ENCODE measurements around the gene FABP6. TPM values are rescaled to one million over a fixed set of nuclear protein-coding genes. Genes with fewer than 3 reads are reported as not detected.
"Not testable (repeated sequence)": the region's sequence is repeated elsewhere in the genome, so short reads cannot be mapped to it uniquely, and the experiment has no call there.

FABP6 gene, protein sequence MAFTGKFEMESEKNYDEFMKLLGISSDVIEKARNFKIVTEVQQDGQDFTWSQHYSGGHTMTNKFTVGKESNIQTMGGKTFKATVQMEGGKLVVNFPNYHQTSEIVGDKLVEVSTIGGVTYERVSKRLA
- total RNA-seq: 4.5 TPM

DNA sequence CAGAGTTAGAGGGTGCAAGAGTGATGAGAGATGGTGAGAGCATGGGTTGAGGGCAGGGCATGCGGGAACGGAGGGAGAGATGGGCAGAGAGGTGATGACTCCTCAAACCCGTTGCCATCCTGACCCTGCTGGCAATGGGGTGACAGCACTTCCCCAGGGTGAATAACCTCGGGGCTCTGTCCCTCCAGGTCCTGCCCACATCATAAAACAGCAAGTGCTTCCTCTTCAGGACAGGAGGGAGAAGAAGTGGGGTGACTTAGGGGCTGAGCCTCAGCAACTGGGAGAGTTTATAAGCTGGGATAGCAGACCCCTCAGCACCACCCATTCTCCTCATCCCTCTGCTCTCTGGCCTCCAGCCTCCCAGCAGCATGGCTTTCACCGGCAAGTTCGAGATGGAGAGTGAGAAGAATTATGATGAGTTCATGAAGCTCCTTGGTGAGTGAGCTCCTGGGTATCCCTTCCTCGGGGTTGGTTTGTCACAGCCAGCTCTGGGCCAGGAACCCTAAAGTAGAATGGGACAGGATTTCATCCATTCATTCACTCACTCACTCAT, at the start of gene FABP6:
TSS of gene FABP6 (plus strand) at position 317 of the 553 bp plus-strand sequence. CDS start at position 369, 52 bp downstream.
- FAIRE-seq: no peak
- no peak for DNase-seq (ENCODE audit: low spot score in 2 of 2)

DNA sequence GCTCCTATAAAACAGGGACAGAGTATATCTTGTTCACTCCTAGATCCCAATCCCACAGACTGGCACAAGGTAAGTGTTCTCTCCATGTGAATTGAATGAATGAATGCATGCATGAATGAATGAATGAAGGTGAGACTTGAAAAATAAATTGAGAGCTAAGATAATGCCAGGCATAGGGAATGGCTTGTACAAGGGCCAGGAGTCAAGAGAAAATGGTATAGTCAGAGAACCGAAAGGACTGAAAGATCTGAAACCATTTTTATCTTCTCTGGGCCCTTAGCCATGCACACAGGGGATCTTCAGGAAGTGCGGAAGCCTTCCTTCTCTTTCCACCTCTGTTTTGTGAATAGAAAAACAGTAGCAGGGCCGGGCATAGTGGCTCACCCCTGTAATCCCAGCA, 48.4 kb upstream of the FABP6 start:
- DNase-seq (ENCODE audit: low spot score in 2 of 2) (no peak), FAIRE-seq (no peak)

DNA sequence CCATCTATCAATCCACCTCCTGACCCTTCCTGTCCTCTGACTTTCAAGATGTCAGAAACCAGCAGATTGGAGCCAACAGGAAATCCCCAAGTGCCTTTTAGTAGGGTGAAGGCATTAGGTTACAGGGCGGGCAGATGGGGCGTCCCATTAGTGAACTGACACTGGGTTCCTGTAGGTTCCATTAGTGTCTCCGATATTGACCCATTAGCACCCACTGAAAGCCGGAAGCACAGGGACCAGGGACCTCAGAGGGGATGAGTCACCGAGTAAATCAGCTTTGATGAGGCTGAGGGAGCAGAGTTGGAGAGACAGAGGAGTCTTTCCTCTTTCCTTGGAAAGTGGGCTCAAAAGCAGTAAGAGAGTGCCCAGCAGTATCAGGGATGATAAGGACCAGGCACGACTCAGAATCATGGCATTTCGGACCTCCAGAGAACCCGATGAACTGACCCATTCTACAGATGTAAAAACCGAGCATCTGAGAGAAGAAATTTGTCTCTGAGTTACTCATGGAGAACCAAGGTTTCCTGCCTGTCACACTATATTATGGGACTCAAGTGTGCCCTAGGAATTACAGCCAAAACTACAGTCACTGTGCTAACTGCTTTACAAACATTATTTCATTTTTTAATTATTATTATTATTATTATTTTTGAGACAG, 47.2 kb upstream of the FABP6 start:
- FAIRE-seq (no peak), DNase-seq (ENCODE audit: low spot score in 2 of 2) (no peak)

DNA sequence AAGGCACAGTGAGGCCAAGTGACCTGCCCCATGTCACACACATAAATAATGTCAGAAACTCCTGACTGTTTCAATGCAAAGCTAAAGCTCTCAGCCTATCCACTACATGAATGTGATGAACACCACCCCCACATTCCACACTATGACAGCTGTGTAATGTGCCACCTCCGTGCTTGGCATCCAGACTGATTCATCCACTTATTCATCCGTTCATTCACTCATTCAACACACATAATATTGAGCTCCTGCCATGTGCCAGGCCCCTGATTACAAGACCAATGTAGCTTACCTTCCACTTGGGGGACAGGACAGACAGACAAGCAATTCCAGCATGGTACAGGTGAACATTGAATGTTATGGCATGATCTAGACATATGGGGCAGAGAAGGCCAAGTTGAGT, 46.2 kb upstream of the FABP6 start:
- no peak for FAIRE-seq
- DNase-seq (ENCODE audit: low spot score in 2 of 2): peak in 1 of 2 donors; percentile 41

DNA sequence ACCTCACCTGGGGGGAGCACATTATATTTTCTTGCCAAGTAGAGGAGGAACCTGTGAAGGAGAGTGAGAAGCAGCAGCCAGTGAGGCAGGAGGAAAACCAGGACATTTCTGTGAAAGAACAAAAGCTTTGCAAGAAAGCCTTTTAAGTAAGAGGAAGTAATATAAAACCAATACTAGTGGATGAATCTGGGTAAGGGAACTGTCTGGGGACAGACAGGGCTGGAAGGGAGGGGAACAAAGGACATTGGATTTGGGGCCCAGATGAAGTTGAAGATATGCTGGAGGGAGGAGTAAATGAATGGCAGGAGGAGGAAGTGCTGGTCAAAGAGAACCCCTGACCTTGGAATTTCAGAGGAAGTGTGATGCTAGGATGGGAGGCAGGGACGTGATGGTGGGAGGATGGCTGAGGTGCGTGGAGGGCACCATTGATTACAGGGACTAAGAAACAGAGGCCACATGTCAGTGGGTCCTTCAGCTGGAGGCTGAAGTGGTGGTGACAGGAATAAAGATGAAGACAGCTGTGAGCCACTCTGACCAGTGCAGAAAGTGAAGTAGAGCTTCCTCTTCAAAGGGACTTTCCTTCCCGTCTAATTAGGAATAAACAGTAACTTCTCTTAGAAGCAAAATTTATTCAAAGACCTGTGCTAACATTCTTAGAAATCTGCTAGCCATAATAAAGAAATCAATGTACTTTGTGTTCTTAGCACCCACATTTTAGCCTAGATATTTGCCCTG, 43.5 kb upstream of the FABP6 start:
- FAIRE-seq: no peak

DNA sequence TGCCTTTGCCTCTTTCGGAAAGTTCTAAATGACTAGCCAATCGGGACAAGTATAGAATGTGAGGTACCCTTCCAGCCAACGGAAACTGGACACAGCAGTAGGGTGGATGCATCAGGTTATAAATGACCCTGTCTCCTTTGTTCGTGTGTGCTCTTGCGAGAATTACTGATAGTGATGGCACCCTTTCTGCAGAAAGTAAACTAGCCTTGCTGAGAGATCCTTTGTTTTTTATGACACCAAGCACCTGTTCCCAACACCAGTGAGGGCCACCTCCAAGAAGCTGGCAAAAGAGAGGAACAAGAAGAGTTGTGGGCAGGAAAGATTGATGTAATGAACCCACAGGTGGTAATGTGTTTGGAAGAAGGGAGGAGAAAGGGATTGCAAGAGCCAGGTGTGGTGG, 42.8 kb upstream of the FABP6 start:
- no peak for DNase-seq (ENCODE audit: low spot score in 2 of 2)
- no peak for FAIRE-seq

More for the DNA sequence above, 43.5 kb upstream of the FABP6 start:
- no peak for DNase-seq (ENCODE audit: low spot score in 2 of 2)

DNA sequence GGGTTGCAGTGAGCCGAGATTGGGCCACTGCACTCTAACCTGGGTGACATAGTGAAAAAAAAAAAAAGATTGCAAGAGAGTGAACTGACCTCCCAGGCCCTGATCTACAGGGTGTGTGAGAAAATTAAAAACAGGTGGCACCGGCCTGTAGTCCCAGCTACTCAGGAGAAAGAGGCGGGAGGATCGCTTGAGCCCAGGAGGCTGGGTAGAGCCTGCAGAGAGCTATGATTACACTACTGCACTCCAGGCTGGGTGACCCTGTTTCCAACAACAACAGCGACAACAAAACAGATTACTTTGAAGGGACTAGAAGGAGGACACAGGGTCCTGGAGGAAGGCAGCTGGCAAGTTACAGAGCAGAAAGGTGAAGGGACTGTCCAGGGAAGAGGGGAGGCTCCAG, 42.2 kb upstream of the FABP6 start:
- FAIRE-seq (no peak), DNase-seq (ENCODE audit: low spot score in 2 of 2) (no peak)

DNA sequence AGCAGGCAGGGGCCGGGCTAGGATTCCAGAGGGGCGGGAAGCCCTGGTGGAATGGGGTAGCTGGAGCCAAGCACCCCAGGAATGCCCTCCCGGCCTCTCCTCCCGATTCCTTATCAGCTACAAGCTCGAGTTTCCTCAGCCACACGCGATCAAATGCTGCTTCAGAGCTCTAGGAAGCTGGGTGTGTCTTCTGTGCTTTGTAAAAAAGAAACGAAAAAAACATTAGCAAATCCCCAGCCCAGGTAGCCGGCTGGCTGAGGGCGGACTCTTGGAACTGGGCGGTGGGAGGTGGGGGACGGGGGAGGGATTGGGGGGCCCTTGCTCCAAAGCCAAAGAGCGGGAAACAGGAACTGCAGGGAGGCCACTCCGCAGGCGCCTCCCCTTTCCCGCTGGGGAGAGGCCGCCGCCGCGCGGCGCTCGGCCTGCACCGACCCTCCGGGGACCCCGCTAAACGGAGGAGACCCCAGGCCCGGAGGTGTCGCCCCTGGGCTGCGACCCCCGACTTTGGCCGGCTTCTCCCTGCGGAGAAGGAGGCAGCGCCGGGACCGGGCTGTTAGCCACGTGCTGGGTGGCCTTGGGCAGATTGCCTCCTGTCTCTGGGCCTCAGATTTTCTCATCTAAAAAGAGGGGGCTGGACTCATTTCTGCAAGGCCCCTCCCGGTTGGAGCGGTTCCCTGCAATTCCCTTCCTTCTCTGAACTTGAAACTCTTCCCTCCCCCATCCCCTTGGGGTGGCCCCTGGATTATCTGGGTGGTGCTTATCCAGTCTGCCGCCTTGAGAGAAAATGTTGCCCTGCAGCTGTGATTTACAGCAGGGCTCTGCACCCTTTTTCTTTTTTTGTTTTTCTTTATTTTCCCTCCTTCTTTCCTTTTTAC, 40.9 kb upstream of the FABP6 start:
- FAIRE-seq: no peak
- peak in 1 of 2 donors; percentile 43 for DNase-seq (ENCODE audit: low spot score in 2 of 2)

DNA sequence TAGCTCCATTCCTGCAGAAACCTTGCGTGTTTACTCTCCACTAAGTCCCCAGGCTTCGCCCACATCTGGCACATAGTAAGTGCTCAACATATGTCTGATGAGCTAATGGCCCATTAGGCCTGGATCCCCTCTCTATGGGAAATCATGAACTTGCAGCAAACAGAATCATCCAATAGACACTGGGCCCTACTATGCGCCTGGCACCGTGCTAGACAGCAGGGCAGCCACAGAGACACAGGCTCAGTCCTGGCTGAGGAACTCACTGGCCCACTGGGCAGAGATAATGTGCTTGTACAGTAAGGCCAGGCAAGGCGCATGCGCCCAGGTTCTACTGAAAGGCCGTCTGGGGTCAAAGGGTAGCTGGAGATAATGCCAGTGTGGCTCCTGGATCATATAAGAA, 36.9 kb upstream of the FABP6 start:
- FAIRE-seq (no peak), DNase-seq (ENCODE audit: low spot score in 2 of 2) (no peak)

DNA sequence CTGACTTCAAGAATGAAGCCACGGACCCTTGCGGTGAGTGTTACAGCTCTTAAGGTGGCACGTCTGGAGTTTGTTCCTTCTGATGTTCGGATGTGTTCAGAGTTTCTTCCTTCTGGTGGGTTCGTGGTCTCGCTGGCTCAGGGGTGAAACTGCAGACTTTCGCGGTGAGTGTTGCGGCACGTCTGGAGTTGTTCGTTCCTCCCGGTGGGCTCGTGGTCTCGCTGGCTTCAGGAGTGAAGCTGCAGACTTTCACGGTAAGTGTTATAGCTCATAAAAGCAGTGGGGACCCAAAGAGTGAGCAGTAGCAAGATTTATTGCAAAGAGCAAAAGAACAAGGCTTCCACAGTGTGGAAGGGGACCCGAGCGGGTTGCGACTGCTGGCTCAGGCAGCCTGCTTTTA, 36.2 kb upstream of the FABP6 start:
- not testable (repeated sequence) for FAIRE-seq; DNase-seq (ENCODE audit: low spot score in 2 of 2)

DNA sequence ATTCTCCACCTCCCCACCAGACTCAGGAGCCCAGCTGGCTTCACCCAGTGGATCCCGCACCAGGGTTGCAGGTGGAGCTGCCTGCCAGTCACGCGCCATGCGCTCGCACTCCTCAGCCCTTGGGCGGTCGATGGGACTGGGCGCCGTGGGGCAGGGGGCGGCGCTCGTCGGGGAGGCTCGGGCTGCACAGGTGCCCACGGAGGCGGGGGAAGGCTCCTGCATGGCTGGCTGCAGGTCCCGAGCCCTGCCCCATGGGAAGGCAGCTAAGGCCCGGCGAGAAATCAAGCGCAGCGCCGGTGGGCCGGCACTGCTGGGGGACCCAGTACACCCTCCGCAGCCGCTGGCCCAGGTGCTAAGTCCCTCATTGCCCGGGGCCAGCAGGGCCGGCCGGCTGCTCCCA, 35.5 kb upstream of the FABP6 start:
- not testable (repeated sequence) for DNase-seq (ENCODE audit: low spot score in 2 of 2); FAIRE-seq

DNA sequence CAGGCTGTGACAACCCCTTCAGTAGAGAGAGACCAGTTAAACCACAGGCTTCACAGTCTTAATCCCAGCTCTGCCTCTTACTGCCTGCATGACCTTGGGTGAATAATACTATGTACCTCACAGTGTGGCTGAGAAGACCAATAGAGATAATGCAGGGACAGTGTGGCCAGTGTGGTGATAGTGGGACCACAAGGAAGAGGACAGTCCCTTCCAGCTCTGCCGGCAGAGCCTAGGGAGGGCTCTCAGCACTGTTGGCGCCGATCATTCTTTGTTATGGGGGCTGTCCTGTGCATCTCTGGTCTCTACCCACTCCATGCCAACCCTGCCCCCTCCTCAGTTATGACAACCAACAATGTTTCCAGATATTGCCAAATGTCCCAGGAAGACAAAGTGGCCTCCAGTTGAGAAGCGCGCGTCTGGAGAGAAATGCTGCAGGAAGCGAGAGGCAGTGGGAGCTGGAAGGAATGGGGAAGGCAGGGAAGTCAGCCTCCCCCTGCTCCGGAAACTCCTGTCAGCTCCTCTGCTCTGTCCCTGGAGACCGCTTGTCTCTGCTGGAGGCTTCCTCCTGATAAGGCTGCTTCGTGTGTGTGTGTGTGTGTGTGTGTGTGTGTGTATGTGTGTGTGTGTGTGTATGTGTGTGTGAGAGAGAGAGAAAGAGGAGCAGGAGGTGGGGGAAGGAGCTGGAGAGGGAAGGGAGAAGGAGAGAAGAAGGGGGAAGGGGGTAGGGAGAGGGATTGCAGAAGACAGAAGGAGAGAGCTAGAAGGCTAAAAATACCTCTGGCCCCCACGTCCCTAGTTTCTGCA, 31.8 kb upstream of the FABP6 start:
- DNase-seq (ENCODE audit: low spot score in 2 of 2) (no peak), FAIRE-seq (no peak)

DNA sequence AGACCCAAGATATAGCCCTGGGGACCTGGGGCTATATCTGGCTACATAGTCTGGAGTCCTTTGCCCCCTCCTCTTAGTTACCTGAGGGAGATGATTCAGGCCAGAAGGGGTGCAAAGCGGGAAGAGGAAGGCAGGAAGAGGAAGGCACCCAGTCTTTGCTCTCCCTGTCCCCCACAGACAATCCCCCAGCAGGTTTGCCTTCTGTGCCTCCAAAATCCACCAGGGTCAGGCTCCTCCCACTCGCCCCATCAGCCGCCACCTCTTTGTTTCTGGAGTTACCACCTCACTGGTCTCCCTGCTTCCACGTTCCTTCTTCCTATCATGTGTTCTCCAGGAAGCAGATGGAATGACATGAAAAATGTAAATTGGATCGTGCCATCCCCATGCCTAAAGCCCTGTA, 31.2 kb upstream of the FABP6 start:
- FAIRE-seq: no peak
- no peak for DNase-seq (ENCODE audit: low spot score in 2 of 2)

DNA sequence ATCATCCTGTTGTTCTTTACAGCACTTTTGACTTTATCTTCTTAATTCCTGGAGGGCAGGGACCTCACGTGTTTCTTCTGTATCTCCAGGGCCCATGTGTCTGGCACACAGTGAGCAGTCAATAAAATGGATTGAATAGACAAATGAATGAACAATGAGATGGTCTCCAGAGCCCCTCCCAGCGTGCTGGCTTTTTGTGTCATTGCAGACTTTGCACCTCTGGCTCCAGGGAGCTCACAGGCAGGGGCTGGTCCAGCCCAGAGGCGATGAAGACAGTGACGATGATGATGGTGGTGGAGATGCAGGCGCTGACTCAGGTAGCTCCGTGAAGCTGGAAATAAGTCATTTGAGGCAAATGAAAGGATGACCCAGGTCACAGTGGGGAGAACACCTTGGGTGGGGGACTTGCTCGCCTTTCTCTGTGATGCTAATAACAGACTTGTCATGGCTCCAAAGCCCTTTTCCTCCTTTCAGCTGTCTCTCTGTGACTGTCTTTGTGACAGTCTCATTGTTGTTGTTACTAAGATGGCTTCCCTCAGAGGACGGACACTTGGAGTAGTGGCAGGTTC, 30.4 kb upstream of the FABP6 start:
- FAIRE-seq (no peak), DNase-seq (ENCODE audit: low spot score in 2 of 2) (no peak)

DNA sequence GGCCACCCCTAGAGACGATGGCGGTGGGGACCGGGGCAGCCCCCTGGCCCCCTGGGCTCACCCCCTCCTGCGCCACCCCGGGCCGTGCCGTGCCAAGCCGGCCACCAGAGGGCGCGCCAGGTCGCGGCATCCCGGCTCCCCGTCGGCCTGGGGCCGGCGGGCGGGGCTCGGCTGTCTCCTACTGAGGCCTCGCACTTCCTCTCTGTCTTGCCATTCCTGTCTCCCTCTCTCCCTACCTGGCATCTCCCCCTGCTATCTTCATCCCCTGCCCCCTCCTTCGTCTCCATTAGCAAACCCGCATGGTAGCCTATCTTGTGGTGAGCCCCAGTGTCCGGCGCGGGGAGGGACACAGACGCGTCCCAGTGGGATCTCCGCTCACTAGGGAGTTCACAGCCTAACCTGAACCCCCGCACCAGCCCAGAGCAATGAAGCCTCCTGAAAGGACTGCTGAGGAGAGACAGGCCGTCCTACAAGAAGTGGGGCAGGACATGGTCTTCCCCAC, 29.8 kb upstream of the FABP6 start:
- no peak for FAIRE-seq
- DNase-seq (ENCODE audit: low spot score in 2 of 2): peak; percentile 80 to 82

DNA sequence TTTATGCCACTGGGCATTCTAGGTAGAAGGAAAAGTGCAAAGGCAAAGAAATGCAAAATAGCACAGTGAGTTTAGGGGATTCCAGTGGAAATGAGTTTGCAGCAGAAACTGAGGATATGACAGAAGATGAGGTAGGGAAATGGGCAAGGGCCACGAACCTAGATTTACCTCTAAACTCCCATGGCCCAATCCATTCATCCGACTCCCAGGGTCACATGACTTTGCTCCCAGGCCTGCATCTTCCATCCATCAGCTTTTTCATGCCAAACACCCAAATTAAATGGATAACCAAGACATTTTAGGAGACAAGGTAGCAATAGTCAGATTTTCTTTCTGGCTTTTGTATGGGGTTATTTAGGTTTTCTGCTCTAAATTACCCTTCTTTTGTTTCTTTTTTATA, 22.2 kb upstream of the FABP6 start:
- no peak for DNase-seq (ENCODE audit: low spot score in 2 of 2)
- no peak for FAIRE-seq

DNA sequence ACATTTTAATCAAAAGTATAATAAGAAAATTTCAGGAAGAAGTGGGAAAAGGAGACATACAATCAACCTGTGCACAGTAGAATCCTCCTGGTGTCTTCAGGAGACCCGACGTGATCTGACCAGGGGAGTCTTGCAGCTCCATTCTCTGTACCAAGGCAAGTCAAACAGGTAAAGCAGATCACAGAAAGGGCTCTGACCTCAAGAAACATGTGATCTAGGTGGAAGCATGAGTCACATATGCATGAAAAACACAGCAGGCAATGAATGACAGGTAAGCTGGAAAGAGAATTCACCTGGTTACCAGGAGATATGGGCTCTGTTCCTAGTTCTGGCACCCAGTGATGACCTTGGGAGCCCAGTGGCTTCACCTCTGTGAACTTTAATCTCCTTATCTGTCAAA, 19.4 kb upstream of the FABP6 start:
- DNase-seq (ENCODE audit: low spot score in 2 of 2) (no peak), FAIRE-seq (no peak)

DNA sequence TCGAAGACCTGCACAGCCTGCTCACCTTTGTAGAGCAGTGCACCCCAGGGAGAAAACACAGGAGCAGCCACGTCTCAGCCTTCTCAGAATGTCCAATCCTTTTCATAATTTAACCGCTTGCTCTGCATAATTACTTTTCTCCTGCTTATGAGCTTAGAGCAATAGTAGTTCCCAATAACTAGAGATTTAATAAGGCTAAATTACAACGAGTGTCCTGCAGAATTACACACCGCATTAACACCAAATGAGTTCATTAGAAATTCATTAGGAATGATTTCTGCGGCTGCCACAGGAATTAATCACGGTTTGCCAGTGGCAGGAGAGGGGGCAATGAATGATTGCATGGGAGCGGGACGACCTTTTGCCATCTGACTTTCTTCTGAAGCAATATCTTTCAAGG, 18.7 kb upstream of the FABP6 start:
- no peak for DNase-seq (ENCODE audit: low spot score in 2 of 2)
- FAIRE-seq: no peak

DNA sequence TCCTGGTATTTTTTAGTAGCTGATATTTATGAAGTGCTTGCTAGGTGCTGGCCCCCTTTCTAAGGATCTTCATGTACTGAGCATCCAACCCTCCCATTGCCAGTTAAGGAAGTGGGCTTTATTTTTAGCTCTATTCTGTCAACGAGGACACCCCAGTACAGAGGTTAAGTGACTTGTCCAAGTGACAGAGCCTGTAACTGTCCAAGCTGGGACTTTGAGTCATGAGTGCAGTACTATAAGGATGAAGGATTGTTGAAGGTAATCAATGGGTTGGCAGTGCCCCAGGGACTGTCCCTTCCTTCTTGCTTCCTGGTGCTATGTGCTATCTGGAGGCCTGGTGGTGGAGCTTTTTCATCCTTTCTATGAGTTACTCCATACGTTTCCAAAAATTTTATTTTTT, 18.0 kb upstream of the FABP6 start:
- DNase-seq (ENCODE audit: low spot score in 2 of 2) (no peak), FAIRE-seq (no peak)

Data from frontal cortex (tissue), 4 donors.